H9 (cell line): Measurements from ENCODE around the gene SH3TC2. TPM values are rescaled to one million over a fixed set of nuclear protein-coding genes. Genes with fewer than 3 reads are reported as not detected.

ENCODE experiments used
- DNase-seq: peaks from one replicate; pipeline ENCODE4 v3.0.0-alpha.2; 2017
- H2AFZ ChIP-seq: one replicate; pipeline ENCODE4 v1.6.1; 2013; ENCODE audit warnings: mild to moderate bottlenecking, low read length, control low read depth, moderate library complexity
- H2AK5ac ChIP-seq: 2 replicates; pipeline ENCODE4 v1.6.1; 2013; ENCODE audit warnings: low read length, control low read depth, mixed read lengths; ENCODE audit not compliant: insufficient read length
- H2BK120ac ChIP-seq: one replicate; pipeline ENCODE4 v1.6.1; 2013; ENCODE audit warnings: low read depth, mild to moderate bottlenecking, low read length, control low read depth, inconsistent platforms; ENCODE audit not compliant: poor library complexity, severe bottlenecking
- H2BK12ac ChIP-seq: 2 replicates; pipeline ENCODE4 v1.6.1; 2013; ENCODE audit warnings: low read length, control low read depth, mixed read lengths, low read depth; ENCODE audit not compliant: insufficient read length
- H2BK15ac ChIP-seq: 2 replicates; pipeline ENCODE4 v1.6.1; 2013; ENCODE audit warnings: low read depth, low read length, control low read depth
- H2BK20ac ChIP-seq: one replicate; pipeline ENCODE4 v1.6.1; 2013; ENCODE audit warnings: low read depth, mild to moderate bottlenecking, low read length, control low read depth, inconsistent platforms; ENCODE audit not compliant: poor library complexity, severe bottlenecking
- H2BK5ac ChIP-seq: 2 replicates; pipeline ENCODE4 v1.6.1; 2013; ENCODE audit warnings: low read length, control low read depth, mixed read lengths; ENCODE audit not compliant: insufficient read length
- H3K14ac ChIP-seq: 2 replicates; pipeline ENCODE4 v1.6.1; 2013; ENCODE audit warnings: low read length, control low read depth; ENCODE audit not compliant: insufficient read depth
- H3K18ac ChIP-seq: 2 replicates; pipeline ENCODE4 v1.6.1; 2013; ENCODE audit warnings: low read depth, mild to moderate bottlenecking, mixed read lengths, low read length, control low read depth; ENCODE audit not compliant: insufficient read length
- H3K23ac ChIP-seq: 2 replicates; pipeline ENCODE4 v1.6.1; 2013; ENCODE audit warnings: low read length, control low read depth, mixed read lengths, low read depth; ENCODE audit not compliant: insufficient read length
- H3K23me2 ChIP-seq: 2 replicates; pipeline ENCODE4 v1.6.1; 2013; ENCODE audit warnings: low read depth, mild to moderate bottlenecking, mixed read lengths, low read length, control low read depth; ENCODE audit not compliant: insufficient read length, poor library complexity, severe bottlenecking
- H3K27ac ChIP-seq: 2 replicates; pipeline ENCODE4 v1.5.1; 2013; ENCODE audit warnings: low read length, control low read depth, mixed read lengths, low read depth; ENCODE audit not compliant: insufficient read length
- H3K27me3 ChIP-seq: 2 replicates; pipeline ENCODE4 v1.6.1; 2013; ENCODE audit warnings: low read length, control low read depth, inconsistent platforms; ENCODE audit not compliant: insufficient read depth
- H3K4ac ChIP-seq: 2 replicates; pipeline ENCODE4 v1.6.1; 2013; ENCODE audit warnings: low read depth, mild to moderate bottlenecking, control low read depth, inconsistent platforms, low read length, moderate library complexity
- H3K4me1 ChIP-seq: 2 replicates; pipeline ENCODE4 v1.6.1; 2013; ENCODE audit warnings: low read length, control low read depth, inconsistent platforms; ENCODE audit not compliant: insufficient read depth
- H3K4me2 ChIP-seq: 2 replicates; pipeline ENCODE4 v1.6.1; 2013; ENCODE audit warnings: low read length, control low read depth, mixed read lengths; ENCODE audit not compliant: insufficient read length, insufficient read depth
- H3K56ac ChIP-seq: 2 replicates; pipeline ENCODE4 v1.6.1; 2013; ENCODE audit warnings: low read depth, mild to moderate bottlenecking, mixed read lengths, low read length, control low read depth; ENCODE audit not compliant: insufficient read length
- H3K79me1 ChIP-seq: 2 replicates; pipeline ENCODE4 v1.6.1; 2013; ENCODE audit warnings: low read depth, mild to moderate bottlenecking, moderate library complexity, low read length, control low read depth, inconsistent platforms; ENCODE audit not compliant: insufficient read depth, poor library complexity, severe bottlenecking
- H3K79me2 ChIP-seq: 2 replicates; pipeline ENCODE4 v1.6.1; 2013; ENCODE audit warnings: low read length, control low read depth, inconsistent platforms; ENCODE audit not compliant: insufficient read depth
- H3K9ac ChIP-seq: 2 replicates; pipeline ENCODE4 v1.6.1; 2013; ENCODE audit warnings: low read length, control low read depth, mixed read lengths; ENCODE audit not compliant: insufficient read length; ENCODE audit errors: extremely low read depth
- H3K9me3 ChIP-seq: one replicate; pipeline ENCODE4 v1.6.1; 2013; ENCODE audit warnings: low read depth, low read length, inconsistent platforms; ENCODE audit not compliant: control insufficient read depth
- H3T11ph ChIP-seq: one replicate; pipeline ENCODE4 v1.6.1; 2013; ENCODE audit warnings: mild to moderate bottlenecking, low read length, control low read depth, inconsistent platforms
- H4K20me1 ChIP-seq: one replicate; pipeline ENCODE4 v1.6.1; 2013; ENCODE audit not compliant: control insufficient read depth, insufficient read length, insufficient read depth
- H4K5ac ChIP-seq: 2 replicates; pipeline ENCODE4 v1.6.1; 2013; ENCODE audit warnings: low read depth, mild to moderate bottlenecking, mixed read lengths, low read length, control low read depth; ENCODE audit not compliant: insufficient read length
- H4K8ac ChIP-seq: replicated peaks from 2 replicates; pipeline ENCODE4 v1.6.1; 2013; ENCODE audit warnings: low read length, control low read depth, mixed read lengths, low read depth; ENCODE audit not compliant: insufficient read length
- H4K91ac ChIP-seq: 2 replicates; pipeline ENCODE4 v1.6.1; 2013; ENCODE audit warnings: low read depth, mild to moderate bottlenecking, moderate library complexity, mixed read lengths, low read length, control low read depth; ENCODE audit not compliant: insufficient read length
- H3K27ac Mint-ChIP-seq, 3 experiments: 2 replicates in 2 of 3; 3 replicates in 1 of 3; pipeline ENCODE4 v1.8.0; 2020 to 2021; ENCODE audit warnings: mixed read lengths in 3 of 3, mild to moderate bottlenecking in 1 of 3, moderate library complexity in 1 of 3
- H3K27me3 Mint-ChIP-seq: 2 replicates; pipeline ENCODE4 v1.8.0; 2021; ENCODE audit warnings: low read depth, mild to moderate bottlenecking, moderate library complexity, mixed read lengths
- H3K36me3 Mint-ChIP-seq, 3 experiments: 2 replicates in 2 of 3; 3 replicates in 1 of 3; pipeline ENCODE4 v1.8.0; 2020 to 2021; ENCODE audit warnings: low read depth in 3 of 3, mixed read lengths in 3 of 3; ENCODE audit not compliant: insufficient read depth in 1 of 3
- H3K4me1 Mint-ChIP-seq, 2 experiments: 2 replicates each; pipeline ENCODE4 v1.8.0; 2020; ENCODE audit warnings: mixed read lengths in 2 of 2
- H3K4me3 Mint-ChIP-seq, 2 experiments: 2 replicates in 1 of 2; 3 replicates in 1 of 2; pipeline ENCODE4 v1.8.0; 2020 to 2021; ENCODE audit warnings: mild to moderate bottlenecking in 2 of 2, mixed read lengths in 2 of 2, moderate library complexity in 1 of 2
- H3K9me3 Mint-ChIP-seq, 2 experiments: 2 replicates in 1 of 2; 3 replicates in 1 of 2; pipeline ENCODE4 v1.8.0; 2020; ENCODE audit warnings: mild to moderate bottlenecking in 2 of 2, mixed read lengths in 2 of 2, moderate library complexity in 1 of 2
- CTCF ChIP-seq: fragments of 200-600 bp; sonication (generic); conservative IDR thresholded peaks from 3 replicates; pipeline ENCODE4 v1.8.0; 2021; ENCODE audit warnings: antibody characterized with exemption, mild to moderate bottlenecking
- WGBS: extraction: QIAGEN DNeasy Blood & Tissue Kit; methylation state at CpG from one replicate; pipeline ENCODE4 v1.1.7; 2013; ENCODE audit warnings: missing lambda C conversion rate, low lambda C conversion rate, mixed read lengths; ENCODE audit not compliant: insufficient read length; ENCODE audit errors: extremely low coverage; 5-methylcytosine and 5-hydroxymethylcytosine counted together
- total RNA-seq: library from RNA; stranded (reverse); gene quantifications from 2 replicates; pipeline ENCODE4 v1.2.1, GENCODE V29; 2021

SH3TC2 gene
- total RNA-seq, 1 experiment from 2014 or later: not detected

GRCh38 chr5:149024477-149024876 is 38.4 kb downstream of the SH3TC2 start:
- H2BK5ac ChIP-seq: no peak overlapping the region
- no peaks in the 10 kb centered on the region for H3K79me2 ChIP-seq
- Mint-ChIP-seq H3K9me3 (peaks cover 0 to 3% of the 10 kb centered on the region in 2 experiments; a peak in 3 of 5 replicates), H3K4me1 (peaks cover 5% of the 10 kb centered on the region in 2 experiments; a peak in 2 of 4 replicates), H3K4me3 (no peak overlapping the region), H3K27me3 (no peaks in the 10 kb centered on the region; the same call in none of the 2 replicates), H3K36me3 (no peaks in the 10 kb centered on the region), H3K27ac (no peak overlapping the region)
- H3T11ph ChIP-seq: no peak overlapping the region
- H3K27ac ChIP-seq: no peak overlapping the region
- no peak overlapping the region for H2AFZ ChIP-seq
- H3K27me3 ChIP-seq: no peaks in the 10 kb centered on the region
- H2AK5ac ChIP-seq: no peak overlapping the region
- DNase-seq: no peak
- no peak overlapping the region for H2BK120ac ChIP-seq
- H4K5ac ChIP-seq: no peak overlapping the region
- no peaks in the 10 kb centered on the region for H3K79me1 ChIP-seq
- no peak overlapping the region for H3K14ac ChIP-seq
- no peak overlapping the region for H3K9ac ChIP-seq
- H3K4me2 ChIP-seq: no peak overlapping the region
- no peak overlapping the region for H2BK15ac ChIP-seq
- H3K56ac ChIP-seq: no peak overlapping the region
- H4K20me1 ChIP-seq: no peaks in the 10 kb centered on the region
- H2BK20ac ChIP-seq: no peak overlapping the region
- no peak for TF ChIP-seq CTCF
- H3K23me2 ChIP-seq: no peaks in the 10 kb centered on the region
- H2BK12ac ChIP-seq: no peak overlapping the region
- no peak overlapping the region for H4K8ac ChIP-seq
- no peak overlapping the region for H3K23ac ChIP-seq
- no peaks in the 10 kb centered on the region for H3K9me3 ChIP-seq
- H4K91ac ChIP-seq: no peak overlapping the region
- H3K4ac ChIP-seq: no peak overlapping the region
- no peaks in the 10 kb centered on the region for H3K4me1 ChIP-seq
- no peak overlapping the region for H3K18ac ChIP-seq
- no CpG with 5 or more reads among the region's 1 CpG for WGBS
